Gastroesophageal sphincter (tissue), 3 donors: ENCODE results near the gene RASSF7.

ENCODE experiments used
- POLR2A ChIP-seq, 2 donors: fragments of 450-650 bp; IDR thresholded peaks; one replicate each; pipeline ENCODE4 v1.6.1; 2017; ENCODE audit warnings: antibody characterized with exemption in 2 of 2, mild to moderate bottlenecking in 2 of 2, moderate library complexity in 1 of 2
- TF ChIP-seq, protein P1 (sequence below), 4 experiments: fragments of 200-600 bp in 2 of 4; fragments of 450-650 bp in 2 of 4; sonication (generic) in 1 of 4; IDR thresholded peaks; one replicate each; pipeline ENCODE4 v1.5.1; 2017 to 2019; ENCODE audit warnings: antibody characterized with exemption in 4 of 4, mild to moderate bottlenecking in 2 of 4, moderate library complexity in 2 of 4

DNA sequence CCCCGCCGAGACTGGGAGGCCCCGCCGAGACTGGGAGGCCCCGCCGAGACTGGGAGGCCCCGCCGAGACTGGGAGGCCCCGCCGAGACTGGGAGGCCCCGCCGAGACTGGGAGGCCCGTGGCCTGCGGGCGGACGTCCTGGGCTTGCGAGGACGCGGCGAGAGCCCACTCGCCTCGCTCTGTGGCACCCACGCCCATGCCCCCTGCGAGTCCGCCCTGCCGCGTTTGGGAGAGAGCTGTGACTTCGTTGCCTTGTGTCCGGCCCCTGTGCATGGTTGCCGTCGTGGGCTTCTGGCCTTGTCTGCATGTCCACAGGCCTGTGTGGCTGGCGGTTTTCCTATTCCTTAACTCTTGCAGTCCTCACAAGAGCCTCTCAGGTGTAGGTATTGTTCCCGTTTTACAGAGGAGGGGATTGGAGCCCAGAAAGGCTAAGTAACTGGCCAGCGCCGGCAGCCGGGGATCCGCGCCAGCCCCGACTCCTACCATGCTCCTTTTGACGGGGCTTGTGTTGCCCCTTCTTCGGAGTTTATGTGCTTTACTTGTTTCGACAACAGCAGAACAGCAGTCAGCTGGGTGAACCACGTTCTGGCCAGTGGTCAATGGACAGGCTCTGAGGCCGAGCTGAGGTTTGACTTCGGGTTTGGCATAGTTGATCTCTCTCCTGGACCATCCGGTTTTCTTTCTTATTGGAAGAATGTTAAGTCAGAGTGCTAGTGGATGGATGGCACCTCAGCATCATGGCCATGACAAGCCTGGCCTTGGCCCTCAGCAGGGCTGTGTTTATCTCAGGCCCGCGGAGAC lies 16.2 kb downstream of the RASSF7 start:
- TF ChIP-seq, protein P1, sequence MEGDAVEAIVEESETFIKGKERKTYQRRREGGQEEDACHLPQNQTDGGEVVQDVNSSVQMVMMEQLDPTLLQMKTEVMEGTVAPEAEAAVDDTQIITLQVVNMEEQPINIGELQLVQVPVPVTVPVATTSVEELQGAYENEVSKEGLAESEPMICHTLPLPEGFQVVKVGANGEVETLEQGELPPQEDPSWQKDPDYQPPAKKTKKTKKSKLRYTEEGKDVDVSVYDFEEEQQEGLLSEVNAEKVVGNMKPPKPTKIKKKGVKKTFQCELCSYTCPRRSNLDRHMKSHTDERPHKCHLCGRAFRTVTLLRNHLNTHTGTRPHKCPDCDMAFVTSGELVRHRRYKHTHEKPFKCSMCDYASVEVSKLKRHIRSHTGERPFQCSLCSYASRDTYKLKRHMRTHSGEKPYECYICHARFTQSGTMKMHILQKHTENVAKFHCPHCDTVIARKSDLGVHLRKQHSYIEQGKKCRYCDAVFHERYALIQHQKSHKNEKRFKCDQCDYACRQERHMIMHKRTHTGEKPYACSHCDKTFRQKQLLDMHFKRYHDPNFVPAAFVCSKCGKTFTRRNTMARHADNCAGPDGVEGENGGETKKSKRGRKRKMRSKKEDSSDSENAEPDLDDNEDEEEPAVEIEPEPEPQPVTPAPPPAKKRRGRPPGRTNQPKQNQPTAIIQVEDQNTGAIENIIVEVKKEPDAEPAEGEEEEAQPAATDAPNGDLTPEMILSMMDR (IDR thresholded peaks at IDR 0.05): no peak
- no peak for TF ChIP-seq POLR2A (IDR thresholded peaks at IDR 0.05)
